Testis (tissue), 5 donors: ENCODE data around the gene POLR1F. TPM values are rescaled to one million over a fixed set of nuclear protein-coding genes. Genes with fewer than 3 reads are reported as not detected.

ENCODE experiments used
- DNase-seq: peaks from one replicate; pipeline ENCODE4 v3.0.0-alpha.2; 2019
- H3K27ac ChIP-seq, 2 donors: fragments of 200-600 bp; sonication (generic); one replicate each; pipeline ENCODE4 v1.5.1; 2019
- H3K27me3 ChIP-seq: fragments of 200-600 bp; sonication (generic); one replicate; pipeline ENCODE4 v1.5.1; 2019
- H3K36me3 ChIP-seq: fragments of 200-600 bp; sonication (generic); one replicate; pipeline ENCODE4 v1.5.1; 2017; ENCODE audit warnings: low read depth; ENCODE audit errors: missing control alignments
- H3K4me1 ChIP-seq: fragments of 200-600 bp; sonication (generic); one replicate; pipeline ENCODE4 v1.5.1; 2019
- H3K4me3 ChIP-seq, 2 donors: fragments of 200-600 bp; sonication (generic); one replicate each; pipeline ENCODE4 v1.5.1; 2017 to 2019
- H3K9me3 ChIP-seq: fragments of 200-600 bp; sonication (generic); one replicate; pipeline ENCODE4 v1.5.1; 2017
- CTCF ChIP-seq, 3 experiments: fragments of 450-650 bp in 2 of 3; fragments of 200-600 bp in 1 of 3; sonication (generic) in 1 of 3; IDR thresholded peaks; one replicate each; pipeline ENCODE4 v1.5.1; 2016 to 2019; ENCODE audit warnings: antibody characterized with exemption in 3 of 3, mild to moderate bottlenecking in 2 of 3, moderate library complexity in 1 of 3
- POLR2A ChIP-seq: fragments of 450-650 bp; IDR thresholded peaks from one replicate; pipeline ENCODE4 v1.6.1; 2017; ENCODE audit warnings: antibody characterized with exemption, mild to moderate bottlenecking, moderate library complexity
- WGBS, 2 donors: methylation state at CpG; one replicate each; pipeline ENCODE4 v1.1.5; 2018; 5-methylcytosine and 5-hydroxymethylcytosine counted together
- intact Hi-C: fragments of 100-400 bp; cut with DNase I; formaldehyde crosslinking; loops from one replicate; pipeline ENCODE4 v1.15.1; 2023; ENCODE audit warnings: low total_unique reads
- long read RNA-seq, 2 donors: transcript quantifications; one replicate each; lab custom pipeline, GENCODE V29; 2026
- polyA plus RNA-seq: library from polyadenylated mRNA; stranded (reverse); fragments of 350-450 nt; fragmentation: Illumina TruSeq; extraction: RNeasy Lipid Tissue Mini Kit (QIAGEN cat#74804); gene quantifications from one replicate; pipeline ENCODE4 v1.2.3, GENCODE V29; 2014; ENCODE audit warnings: low read depth, low replicate concordance; ENCODE audit not compliant: insufficient read depth
- total RNA-seq, 2 donors: library from RNA; depleted of rRNA; stranded (reverse); fragments of >200 nt; gene quantifications; one replicate each; pipeline ENCODE4 v1.2.3, GENCODE V29; 2016

The POLR1F gene
- total RNA-seq (10 to 100 TPM; 15.6 to 17.6 TPM), polyA plus RNA-seq (8.1 TPM)
- long read RNA-seq, donor 1, transcript TWISTNB-201 (4 exons, 3,942 nt), result major isoform, 18 of 21 reads
- long read RNA-seq, donor 1, partial matches to known transcripts, result 0 of 21 reads
- long read RNA-seq, donor 1, other reads (novel, unspliced or antisense), result 0 of 21 reads
- long read RNA-seq, donor 2, transcript TWISTNB-201 (4 exons, 3,942 nt), result major isoform, 11 of 15 reads
- long read RNA-seq, donor 2, partial matches to known transcripts, result 0 of 15 reads
- long read RNA-seq, donor 2, other reads (novel, unspliced or antisense), result 0 of 15 reads

GRCh38 chr7:19708397-19709248, at the start of gene POLR1F:
TSS of gene POLR1F (minus strand) at chr7:19709037. CDS start at chr7:19709016, 21 bp downstream.
- intact Hi-C loops, result no loop called here
- WGBS, 2 donors, result 0% methylated on average over 40 to 56 of the region's 56 CpGs

GRCh38 chr7:19754521-19755116, 45.8 kb upstream of the POLR1F start:
- intact Hi-C loops, result no loop called here
- Histone ChIP-seq H3K36me3 (no peaks in the 10 kb centered on the region), H3K9me3 (no peaks in the 10 kb centered on the region), H3K27ac (no peak overlapping the region), H3K4me3 (no peak overlapping the region), H3K27me3 (no peaks in the 10 kb centered on the region), H3K4me1 (no peaks in the 10 kb centered on the region)
- no peak for DNase-seq
- TF ChIP-seq POLR2A (no peak), CTCF (IDR thresholded peaks at IDR 0.05) (peak; percentile 44 to 90 (median 66))
- 40 to 45% methylated on average over 6 of the region's 6 CpGs for WGBS, 2 donors

More at GRCh38 chr7:19708397-19709248, at the start of gene POLR1F:
- TF ChIP-seq POLR2A, result peak; percentile 44
- peak; percentile 88 to 98 (median 94) for TF ChIP-seq CTCF (IDR thresholded peaks at IDR 0.05)
- Histone ChIP-seq H3K4me1 (peaks cover 18% of the 10 kb centered on the region), H3K27ac (peak within 1 kb of the TSS; percentile 65 to 77), H3K36me3 (no peaks in the 10 kb centered on the region), H3K27me3 (no peaks in the 10 kb centered on the region), H3K4me3 (peak within 1 kb of the TSS; percentile 82 to 97), H3K9me3 (no peaks in the 10 kb centered on the region)
- DNase-seq, result peak; percentile 97

- Histone ChIP-seq H3K9me3 (no peaks in the 10 kb centered on the region), H3K36me3 (no peaks in the 10 kb centered on the region), H3K27me3 (no peaks in the 10 kb centered on the region), H3K4me1 (no peaks in the 10 kb centered on the region), H3K4me3 (no peak overlapping the region), H3K27ac (no peak overlapping the region)
- intact Hi-C loops, result no loop called here
- TF ChIP-seq POLR2A (no peak), CTCF (IDR thresholded peaks at IDR 0.05) (no peak)
- 86 to 87% methylated on average over 3 of the region's 3 CpGs for WGBS, 2 donors
- no peak for DNase-seq
These were observed 43.2 kb upstream of the POLR1F start for GRCh38 chr7:19752020-19752419.

- intact Hi-C loops, result no loop called here
- Histone ChIP-seq H3K27ac (no peak overlapping the region), H3K9me3 (no peaks in the 10 kb centered on the region), H3K36me3 (no peaks in the 10 kb centered on the region), H3K4me3 (no peak overlapping the region), H3K27me3 (no peaks in the 10 kb centered on the region), H3K4me1 (no peaks in the 10 kb centered on the region)
- no peak for DNase-seq
- 86 to 88% methylated on average over 4 of the region's 4 CpGs for WGBS, 2 donors
- no peak for TF ChIP-seq POLR2A
- no peak for TF ChIP-seq CTCF (IDR thresholded peaks at IDR 0.05)
These were observed 40.8 kb upstream of the POLR1F start for GRCh38 chr7:19749658-19750057.
